Effector memory CD4-positive, alpha-beta T cell (primary cell): ENCODE results near the gene RLIM.

ENCODE experiments used
- DNase-seq, 3 donors: peaks; one replicate each; pipeline ENCODE4 v3.0.0-alpha.2; 2020
- H3K27ac ChIP-seq: 2 replicates; pipeline ENCODE4 v1.7.0; 2013; ENCODE audit warnings: mild to moderate bottlenecking, low read length, moderate library complexity; ENCODE audit not compliant: insufficient read depth, poor library complexity, severe bottlenecking
- H3K27me3 ChIP-seq: replicated peaks from 2 replicates; pipeline ENCODE4 v1.7.0; 2013; ENCODE audit warnings: mild to moderate bottlenecking, low read length; ENCODE audit not compliant: insufficient read depth, control insufficient read depth, poor library complexity, severe bottlenecking
- H3K36me3 ChIP-seq: 2 replicates; pipeline ENCODE4 v1.7.0; 2013; ENCODE audit warnings: mild to moderate bottlenecking, low read length, moderate library complexity; ENCODE audit not compliant: control insufficient read depth, insufficient read depth
- H3K4me1 ChIP-seq: 2 replicates; pipeline ENCODE4 v1.7.0; 2013; ENCODE audit warnings: low read length, mild to moderate bottlenecking; ENCODE audit not compliant: control insufficient read depth, insufficient read depth, poor library complexity, severe bottlenecking
- H3K4me3 ChIP-seq: 2 replicates; pipeline ENCODE4 v1.7.0; 2013; ENCODE audit warnings: low read length, low read depth, mild to moderate bottlenecking; ENCODE audit not compliant: insufficient read depth, poor library complexity, severe bottlenecking
- H3K9me3 ChIP-seq: 2 replicates; pipeline ENCODE4 v1.7.0; 2013; ENCODE audit warnings: mild to moderate bottlenecking, low read length, moderate library complexity; ENCODE audit not compliant: control insufficient read depth

RLIM gene

DNA sequence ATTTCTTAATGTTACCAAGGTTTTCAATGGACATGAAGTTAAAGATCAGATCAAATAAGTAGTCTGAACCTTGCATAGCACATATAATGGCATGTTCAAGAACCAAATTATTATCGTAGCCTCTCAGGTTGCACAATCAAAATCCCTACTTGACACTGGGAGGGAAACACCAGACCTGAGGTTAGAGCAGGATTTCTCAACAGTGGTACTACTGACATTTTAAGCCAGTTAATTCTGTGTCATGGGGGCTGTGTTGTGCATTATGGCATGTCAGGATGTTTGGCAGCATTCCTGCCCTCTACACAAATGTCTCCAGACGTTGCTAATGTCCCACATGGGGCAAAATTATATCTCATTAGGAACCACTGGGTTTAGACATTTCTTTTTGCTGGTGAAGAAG, 20.8 kb downstream of the RLIM start:
- Histone ChIP-seq H3K4me1 (no peaks in the 10 kb centered on the region), H3K4me3 (no peak overlapping the region), H3K27ac (no peak overlapping the region), H3K36me3 (peaks cover 20% of the 10 kb centered on the region), H3K9me3 (no peaks in the 10 kb centered on the region), H3K27me3 (no peaks in the 10 kb centered on the region)
- DNase-seq, result no peak

DNA sequence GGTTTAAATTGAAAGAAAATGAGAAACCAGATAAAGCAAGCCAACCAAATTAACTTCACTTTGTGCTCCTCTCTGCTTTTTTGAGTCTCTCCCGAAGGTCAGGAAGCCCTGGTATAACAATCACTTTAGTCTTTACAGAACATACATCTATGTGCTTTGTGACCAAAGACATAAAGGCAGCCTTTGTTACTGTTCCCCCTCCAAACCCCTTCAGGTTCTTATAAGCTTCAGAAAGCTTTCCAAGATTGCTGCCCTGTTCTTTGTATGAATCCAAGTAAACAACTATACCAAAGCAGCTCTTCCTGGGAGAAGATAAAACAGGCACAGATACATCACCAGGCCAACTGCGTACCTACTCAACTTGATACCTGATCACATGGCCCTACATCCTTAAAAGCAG, 28.7 kb downstream of the RLIM start:
- Histone ChIP-seq H3K9me3 (no peaks in the 10 kb centered on the region), H3K27ac (no peak overlapping the region), H3K4me1 (no peaks in the 10 kb centered on the region), H3K36me3 (no peaks in the 10 kb centered on the region), H3K27me3 (no peaks in the 10 kb centered on the region), H3K4me3 (no peak overlapping the region)
- DNase-seq, result no peak

DNA sequence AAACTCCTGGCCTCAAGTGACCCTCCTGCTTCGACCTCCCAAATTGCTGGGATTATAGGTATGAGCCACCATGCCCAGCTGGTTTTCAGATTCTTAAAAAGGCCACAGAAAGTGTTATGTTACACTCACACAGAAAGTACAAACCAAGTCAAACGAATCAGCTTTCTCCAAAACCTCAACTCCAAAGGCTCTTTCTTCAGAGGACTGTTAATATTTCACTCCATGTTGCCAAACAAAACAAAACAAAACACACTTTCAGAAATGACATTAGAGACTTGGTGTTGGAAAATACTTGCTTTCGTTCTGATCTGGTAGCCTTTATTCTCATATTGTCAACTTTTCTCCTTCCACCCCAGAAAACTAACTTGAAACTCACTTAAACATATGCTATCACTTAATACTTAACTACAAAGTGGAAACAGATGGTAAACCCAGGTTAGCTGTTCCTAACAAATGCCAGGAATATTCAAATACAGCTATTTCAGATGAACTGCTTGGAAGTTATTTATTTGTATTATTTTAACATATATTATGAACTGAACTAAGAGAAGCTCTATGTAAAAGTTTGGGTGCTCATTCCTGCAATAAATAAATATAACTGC, 34.7 kb downstream of the RLIM start:
- no peak overlapping the region for H3K4me3 ChIP-seq
- no peaks in the 10 kb centered on the region for H3K4me1 ChIP-seq
- no peak for DNase-seq
- H3K9me3 ChIP-seq, result no peaks in the 10 kb centered on the region
- no peaks in the 10 kb centered on the region for H3K36me3 ChIP-seq
- H3K27me3 ChIP-seq, result no peaks in the 10 kb centered on the region
- H3K27ac ChIP-seq, result no peak overlapping the region

DNA sequence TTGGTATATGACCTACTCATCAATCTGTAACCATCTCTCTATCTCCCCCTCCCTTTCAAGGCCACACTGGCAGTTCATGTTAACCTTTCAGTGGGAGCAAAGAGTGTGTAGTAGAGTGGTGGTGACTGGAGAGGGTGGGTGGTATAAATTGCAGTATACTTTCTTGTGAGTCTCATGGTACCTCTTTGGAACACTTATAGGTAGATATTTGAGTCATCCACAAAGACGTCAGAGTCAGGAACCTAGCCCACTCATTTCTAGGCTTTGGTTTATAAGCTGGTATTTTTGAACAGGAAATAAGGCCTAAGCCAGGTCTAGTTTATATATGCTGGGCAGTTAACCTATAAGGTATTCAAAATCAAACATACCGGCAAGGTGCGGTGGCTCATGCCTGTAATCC, 36.3 kb downstream of the RLIM start:
- DNase-seq, result no peak
- no peaks in the 10 kb centered on the region for H3K36me3 ChIP-seq
- H3K27me3 ChIP-seq, result no peaks in the 10 kb centered on the region
- no peaks in the 10 kb centered on the region for H3K9me3 ChIP-seq
- no peak overlapping the region for H3K4me3 ChIP-seq
- H3K27ac ChIP-seq, result no peak overlapping the region
- no peaks in the 10 kb centered on the region for H3K4me1 ChIP-seq

DNA sequence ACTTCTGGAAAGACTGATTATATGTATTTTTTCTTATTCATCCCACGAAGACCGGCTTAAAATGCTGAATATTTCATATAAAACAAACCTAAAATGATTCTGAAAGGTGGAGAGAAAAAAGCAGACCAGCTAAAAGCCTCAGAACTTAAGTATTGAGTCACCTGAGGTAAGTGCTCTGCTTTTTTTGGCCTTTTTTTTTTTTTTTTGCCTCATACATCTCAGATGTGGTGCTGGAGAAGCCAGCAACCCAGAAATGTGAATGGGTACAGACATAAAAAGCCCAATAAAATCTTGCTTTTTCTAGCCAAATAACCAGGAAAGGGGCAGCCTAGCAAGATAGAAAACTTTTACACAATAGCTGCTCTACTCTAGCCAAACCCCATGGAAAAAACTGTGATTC, 57.0 kb downstream of the RLIM start:
- H3K36me3 ChIP-seq, result no peaks in the 10 kb centered on the region
- no peaks in the 10 kb centered on the region for H3K4me1 ChIP-seq
- H3K27ac ChIP-seq, result no peak overlapping the region
- H3K4me3 ChIP-seq, result no peak overlapping the region
- no peaks in the 10 kb centered on the region for H3K27me3 ChIP-seq
- H3K9me3 ChIP-seq, result no peaks in the 10 kb centered on the region
- no peak for DNase-seq

DNA sequence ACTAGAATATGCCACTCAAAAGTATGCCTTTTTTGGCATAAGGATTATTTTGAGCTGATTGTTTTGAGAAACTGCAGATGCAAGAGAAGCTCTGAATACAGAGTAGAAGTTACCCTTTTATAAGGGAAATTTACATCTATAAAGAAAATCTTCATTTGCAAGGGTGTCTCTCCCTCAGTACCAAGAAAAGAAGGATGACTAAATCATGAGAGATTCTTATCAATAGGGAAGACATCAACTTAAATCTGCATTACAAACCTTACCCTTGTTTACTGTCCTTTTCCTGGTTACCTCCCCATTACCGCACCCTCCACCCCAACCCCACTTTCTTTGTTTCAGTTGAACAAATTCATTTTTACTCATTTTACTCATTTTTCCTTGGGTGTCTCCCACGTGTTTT, 62.5 kb downstream of the RLIM start:
- Histone ChIP-seq H3K27ac (no peak overlapping the region), H3K36me3 (no peaks in the 10 kb centered on the region), H3K27me3 (no peaks in the 10 kb centered on the region), H3K9me3 (no peaks in the 10 kb centered on the region), H3K4me3 (no peak overlapping the region), H3K4me1 (no peaks in the 10 kb centered on the region)
- no peak for DNase-seq

DNA sequence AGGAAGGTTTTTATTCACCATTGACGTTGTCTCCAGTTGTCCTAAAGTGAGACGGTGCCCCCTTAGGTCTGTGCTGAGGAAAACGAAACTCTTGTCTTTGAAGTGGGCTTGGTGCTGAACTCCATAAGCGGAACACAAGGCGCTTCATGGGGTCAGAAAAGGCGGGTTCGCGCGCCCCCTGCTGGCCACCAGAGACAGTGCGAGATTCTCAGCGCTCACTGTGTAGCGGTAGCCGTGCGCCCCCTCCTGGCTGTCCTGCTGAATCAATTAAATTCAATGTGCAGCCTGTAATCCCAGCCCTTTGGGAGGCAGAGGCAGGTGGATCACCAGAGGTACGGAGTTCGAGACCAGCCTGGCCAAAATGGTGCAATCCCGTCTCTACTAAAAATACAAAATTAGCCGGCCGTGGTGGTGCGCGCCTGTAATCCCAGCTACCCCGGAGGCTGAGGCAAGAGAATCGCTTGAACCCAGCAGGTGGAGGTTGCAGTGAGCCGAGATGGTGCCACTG, 64.1 kb downstream of the RLIM start:
- Histone ChIP-seq H3K27me3 (no peaks in the 10 kb centered on the region), H3K36me3 (no peaks in the 10 kb centered on the region), H3K9me3 (no peaks in the 10 kb centered on the region), H3K4me1 (no peaks in the 10 kb centered on the region), H3K27ac (no peak overlapping the region), H3K4me3 (peak overlapping the region; percentile 37)
- peak; percentile 67 to 75 (median 68) for DNase-seq

DNA sequence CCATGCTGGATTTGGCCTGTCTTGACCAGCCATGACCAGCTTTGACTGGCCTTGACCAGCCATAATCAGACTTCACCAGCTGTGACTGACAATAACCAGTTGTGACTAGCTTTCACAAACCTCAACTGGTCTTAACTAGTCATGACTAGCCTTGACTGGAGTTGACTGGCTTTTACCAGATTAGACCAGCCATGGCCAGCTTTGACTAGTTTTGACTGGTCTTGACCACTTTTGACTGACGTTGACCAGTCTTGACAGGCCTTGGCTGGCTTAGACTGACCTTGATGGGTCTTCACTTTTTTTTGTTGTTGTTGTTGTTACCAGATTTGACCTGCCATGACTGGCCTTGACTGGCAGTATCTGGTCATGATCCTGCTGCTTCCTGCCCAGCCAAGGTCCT, 67.4 kb downstream of the RLIM start:
- H3K27ac ChIP-seq, result no peak overlapping the region
- no peaks in the 10 kb centered on the region for H3K27me3 ChIP-seq
- no peak overlapping the region for H3K4me3 ChIP-seq
- DNase-seq, result no peak
- no peaks in the 10 kb centered on the region for H3K36me3 ChIP-seq
- no peaks in the 10 kb centered on the region for H3K4me1 ChIP-seq
- no peaks in the 10 kb centered on the region for H3K9me3 ChIP-seq

DNA sequence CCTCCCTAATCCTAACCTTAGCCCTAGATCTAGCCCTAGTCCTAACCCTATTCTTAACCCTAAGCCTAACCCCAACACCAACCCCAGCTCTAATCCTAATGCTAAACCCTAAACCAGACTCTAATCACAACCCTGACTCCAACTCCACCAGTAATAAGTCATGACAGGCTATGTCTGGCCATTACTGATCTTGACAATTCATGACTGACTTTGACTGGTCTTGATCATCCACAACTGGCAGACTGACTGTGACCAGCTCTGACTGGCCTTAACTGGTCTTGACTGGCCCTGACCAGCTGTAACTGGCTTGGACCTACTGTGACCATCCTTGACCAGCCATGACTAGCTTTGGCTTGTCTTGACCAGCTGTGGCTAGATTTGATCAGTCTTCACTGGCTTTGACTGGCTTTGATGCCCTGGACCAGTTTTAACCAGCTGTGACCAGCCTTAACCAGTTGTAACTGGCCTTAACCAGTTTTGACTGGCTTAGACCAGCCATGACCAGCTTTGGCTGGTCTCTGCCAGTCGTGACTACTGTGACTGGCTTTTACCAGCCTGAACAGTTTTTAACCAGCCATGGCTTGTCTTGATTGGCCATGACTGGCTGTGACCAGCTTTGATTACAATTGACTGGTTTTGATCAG, 68.4 kb downstream of the RLIM start:
- no peaks in the 10 kb centered on the region for H3K27me3 ChIP-seq
- H3K9me3 ChIP-seq, result no peaks in the 10 kb centered on the region
- no peaks in the 10 kb centered on the region for H3K36me3 ChIP-seq
- H3K27ac ChIP-seq, result no peak overlapping the region
- H3K4me1 ChIP-seq, result no peaks in the 10 kb centered on the region
- no peak for DNase-seq
- no peak overlapping the region for H3K4me3 ChIP-seq

DNA sequence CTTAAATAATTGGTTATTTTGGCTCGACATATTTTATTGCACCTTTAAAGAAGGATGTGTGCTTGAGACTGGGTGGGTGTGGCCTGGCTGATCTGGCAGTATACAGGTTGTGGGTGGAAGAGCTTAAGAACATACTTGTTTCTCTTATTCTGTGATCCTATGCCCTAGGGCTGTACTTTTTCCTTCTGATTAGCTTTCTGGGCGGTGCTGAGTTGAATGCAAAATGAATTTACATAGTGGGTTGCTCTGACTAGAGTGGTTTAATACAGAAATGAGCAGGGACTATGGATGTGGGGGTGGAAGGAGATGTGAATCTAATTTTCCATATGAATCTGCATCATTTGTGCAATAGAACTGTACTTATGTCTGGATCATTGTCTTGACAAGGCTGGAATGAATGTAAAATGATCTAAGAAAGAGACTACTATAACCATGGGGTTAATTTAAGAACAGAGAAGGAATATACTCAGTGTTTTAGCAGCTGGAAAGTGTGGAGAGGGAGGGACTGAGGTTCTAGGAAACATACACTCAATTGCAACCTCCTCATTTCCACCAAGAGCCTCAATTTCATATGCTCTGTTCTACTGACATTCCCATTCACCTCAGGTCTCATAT, 73.7 kb downstream of the RLIM start:
- H3K9me3 ChIP-seq, result no peaks in the 10 kb centered on the region
- no peaks in the 10 kb centered on the region for H3K36me3 ChIP-seq
- no peak for DNase-seq
- H3K4me1 ChIP-seq, result no peaks in the 10 kb centered on the region
- no peaks in the 10 kb centered on the region for H3K27me3 ChIP-seq
- no peak overlapping the region for H3K4me3 ChIP-seq
- no peak overlapping the region for H3K27ac ChIP-seq
